Activated T-cell treated with anti-CD3 and anti-CD28 coated beads, Interleukin-2, amount 50 U/mL, for 4 hours (primary cell): ENCODE data around the gene TNNI3K. TPM values are rescaled to one million over a fixed set of nuclear protein-coding genes. Genes with fewer than 3 reads are reported as not detected.

Experiments used
- ATAC-seq, 2 donors: fragments of 200-7000 bp; cut with Tn5 transposase; one replicate each; pipeline ENCODE4 v1.10.0; 2021
- DNase-seq: peaks from one replicate; pipeline ENCODE4 v3.0.0-alpha.2; 2020
- H3K27me3 Mint-ChIP-seq: one replicate; pipeline ENCODE4 v1.8.0; 2021; ENCODE audit warnings: low read depth, mixed read lengths
- H3K36me3 Mint-ChIP-seq: one replicate; pipeline ENCODE4 v1.8.0; 2022; ENCODE audit warnings: mixed read lengths; ENCODE audit not compliant: insufficient read depth
- H3K4me1 Mint-ChIP-seq: one replicate; pipeline ENCODE4 v1.8.0; 2021; ENCODE audit warnings: low read depth, mixed read lengths
- H3K4me3 Mint-ChIP-seq: one replicate; pipeline ENCODE4 v1.8.0; 2021; ENCODE audit warnings: mild to moderate bottlenecking, moderate library complexity, mixed read lengths
- H3K9me3 Mint-ChIP-seq: one replicate; pipeline ENCODE4 v1.8.0; 2021; ENCODE audit warnings: mixed read lengths
- total RNA-seq, 3 donors: library from RNA; stranded (reverse); gene quantifications; one replicate each; pipeline ENCODE4 v1.2.1, GENCODE V29; 2021

The TNNI3K gene
- total RNA-seq, 3 donors from 2014 or later, result not detected

DNA sequence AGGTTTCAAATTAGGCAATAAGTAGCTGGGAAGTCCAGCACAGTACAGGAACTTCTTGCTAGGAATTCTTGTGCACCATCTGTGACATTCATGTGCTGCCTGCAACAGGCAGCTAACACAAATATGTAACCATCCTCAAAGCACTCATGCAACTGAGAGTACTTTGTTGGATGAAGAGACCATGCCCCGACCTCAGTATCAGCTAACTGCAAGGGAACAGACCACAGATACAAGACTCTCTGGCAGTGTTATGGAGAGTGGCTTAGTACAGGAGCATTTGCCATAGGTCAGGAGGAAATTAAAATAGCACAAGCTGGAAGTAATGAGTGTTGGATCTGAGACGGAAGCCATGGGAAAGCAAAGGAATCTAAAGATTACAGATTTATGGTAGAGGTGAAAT lies 153.7 kb downstream of the TNNI3K start:
- no peak for DNase-seq
- H3K4me3 Mint-ChIP-seq, result no peak overlapping the region

DNA sequence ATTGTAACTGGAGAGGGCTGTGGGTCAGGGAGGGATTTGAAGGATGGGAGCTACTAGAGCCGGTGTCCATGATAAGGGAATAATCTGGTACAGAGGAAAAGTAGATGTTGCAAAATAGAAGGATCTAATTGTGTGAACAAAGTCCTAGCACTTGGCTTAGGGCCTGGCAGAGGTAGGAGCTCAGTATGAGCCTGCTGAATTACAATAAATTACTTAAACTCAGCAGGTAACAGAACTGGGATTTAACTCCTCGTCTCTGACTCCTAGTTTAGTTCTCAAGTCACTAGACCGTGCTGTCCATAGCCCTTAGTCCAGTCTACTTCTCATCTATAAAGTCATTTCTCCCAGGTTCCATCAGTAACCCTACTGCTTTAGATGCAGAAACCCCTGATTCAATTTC lies 157.0 kb downstream of the TNNI3K start:
- H3K4me1 Mint-ChIP-seq, result no peaks in the 10 kb centered on the region
- DNase-seq, result no peak
- ATAC-seq, result no peak
- H3K27me3 Mint-ChIP-seq, result peaks cover 2% of the 10 kb centered on the region
- no peaks in the 10 kb centered on the region for H3K9me3 Mint-ChIP-seq
- H3K4me3 Mint-ChIP-seq, result no peak overlapping the region
- H3K36me3 Mint-ChIP-seq, result no peaks in the 10 kb centered on the region

More for the DNA sequence above, 153.7 kb downstream of the TNNI3K start:
- Mint-ChIP-seq H3K9me3 (no peaks in the 10 kb centered on the region), H3K36me3 (no peaks in the 10 kb centered on the region), H3K4me1 (no peaks in the 10 kb centered on the region), H3K27me3 (peaks cover 2% of the 10 kb centered on the region)
- no peak for ATAC-seq

DNA sequence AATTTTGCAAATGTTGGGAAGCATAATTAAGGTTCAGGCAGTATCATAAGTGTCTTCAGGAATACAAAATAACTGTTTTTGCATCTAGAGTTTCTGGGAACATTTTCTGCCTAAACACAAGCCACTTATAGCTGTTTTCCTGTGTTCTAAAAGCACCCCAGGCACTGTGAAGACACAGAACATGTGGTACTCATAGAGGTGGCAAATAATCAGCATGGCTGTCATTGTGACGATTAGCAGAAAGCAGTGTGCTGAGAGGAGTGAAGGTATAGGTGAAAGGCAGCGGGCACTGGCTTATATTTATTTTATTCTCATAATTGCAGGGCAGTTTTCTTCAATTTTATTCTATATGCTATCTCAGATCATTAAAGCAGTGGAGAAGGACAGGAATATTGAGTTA lies 157.7 kb downstream of the TNNI3K start:
- Mint-ChIP-seq H3K27me3 (peaks cover 2% of the 10 kb centered on the region), H3K4me3 (no peak overlapping the region), H3K4me1 (no peaks in the 10 kb centered on the region), H3K36me3 (no peaks in the 10 kb centered on the region), H3K9me3 (no peaks in the 10 kb centered on the region)
- no peak for ATAC-seq
- no peak for DNase-seq

DNA sequence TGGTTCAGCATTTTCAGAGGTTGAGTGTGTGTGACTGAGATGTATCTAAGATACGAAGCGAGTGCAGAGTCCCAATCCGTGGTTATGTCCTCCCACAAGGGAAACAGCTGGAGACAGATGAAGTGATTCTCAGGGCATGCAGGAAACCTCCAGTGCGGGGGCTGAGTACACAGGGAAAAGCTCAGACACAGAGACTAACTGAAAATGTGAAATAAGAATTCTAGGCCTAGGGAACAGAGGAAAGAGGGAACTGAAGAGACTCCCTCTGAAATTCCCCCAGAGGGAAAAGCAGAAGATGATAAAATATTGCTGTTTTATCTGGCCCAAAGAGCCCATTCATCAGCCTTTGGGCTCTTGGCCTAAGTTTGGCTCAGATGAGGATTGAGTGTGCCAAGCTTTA lies 160.4 kb downstream of the TNNI3K start:
- Mint-ChIP-seq H3K27me3 (peaks cover 2% of the 10 kb centered on the region), H3K36me3 (no peaks in the 10 kb centered on the region), H3K4me1 (no peaks in the 10 kb centered on the region), H3K4me3 (no peak overlapping the region), H3K9me3 (no peaks in the 10 kb centered on the region)
- DNase-seq (no peak), ATAC-seq (no peak)

DNA sequence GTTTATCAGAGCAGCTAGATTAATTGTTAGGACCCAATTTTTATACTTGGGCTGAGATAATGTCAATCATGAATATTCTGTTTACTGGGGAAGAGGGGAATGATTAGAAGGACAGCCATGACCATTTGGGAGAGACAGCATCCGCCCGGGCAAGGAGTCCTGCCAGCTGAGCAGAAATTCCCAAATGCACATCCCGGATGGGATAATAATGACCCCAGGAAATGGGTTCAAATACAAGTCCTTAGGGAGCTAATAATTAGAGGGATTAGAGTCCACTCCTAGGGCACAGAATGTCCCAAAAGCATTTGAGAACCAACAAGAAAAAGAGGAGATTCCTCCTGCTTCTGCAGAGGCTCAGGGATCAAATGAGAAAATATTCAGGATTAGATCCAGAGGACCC lies 161.3 kb downstream of the TNNI3K start:
- Mint-ChIP-seq H3K4me1 (no peaks in the 10 kb centered on the region), H3K36me3 (no peaks in the 10 kb centered on the region), H3K9me3 (no peaks in the 10 kb centered on the region), H3K4me3 (no peak overlapping the region), H3K27me3 (peaks cover 2% of the 10 kb centered on the region)
- no peak for ATAC-seq
- DNase-seq, result no peak

DNA sequence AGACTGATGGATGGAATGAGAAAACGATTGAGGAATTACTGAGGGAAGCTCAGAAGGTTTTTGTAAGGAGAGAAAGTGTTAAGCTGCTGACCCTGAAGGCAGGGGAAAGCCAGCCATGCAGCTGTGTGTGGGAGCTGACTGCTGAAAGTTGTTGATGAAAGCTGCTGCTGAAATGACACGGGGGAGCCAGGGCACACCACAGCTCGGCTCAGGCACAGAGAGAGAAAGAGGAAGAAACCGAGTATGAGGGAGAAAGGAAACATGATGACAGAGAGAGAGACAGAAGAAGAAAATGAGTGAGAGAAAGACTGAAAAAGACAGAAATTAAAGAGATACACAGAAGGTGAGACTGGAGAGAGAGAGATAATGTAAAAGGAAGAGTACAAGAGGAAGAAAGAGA lies 161.7 kb downstream of the TNNI3K start:
- H3K4me1 Mint-ChIP-seq, result no peaks in the 10 kb centered on the region
- H3K4me3 Mint-ChIP-seq, result no peak overlapping the region

GRCh38 chr1:74399249-74399648 lies 164.1 kb downstream of the TNNI3K start:
- DNase-seq (no peak), ATAC-seq (no peak)
- Mint-ChIP-seq H3K9me3 (no peaks in the 10 kb centered on the region), H3K27me3 (no peaks in the 10 kb centered on the region), H3K4me3 (no peak overlapping the region), H3K4me1 (no peaks in the 10 kb centered on the region), H3K36me3 (no peaks in the 10 kb centered on the region)

More for the DNA sequence above, 161.7 kb downstream of the TNNI3K start:
- no peaks in the 10 kb centered on the region for H3K9me3 Mint-ChIP-seq
- DNase-seq, result no peak
- H3K27me3 Mint-ChIP-seq, result no peaks in the 10 kb centered on the region
- H3K36me3 Mint-ChIP-seq, result no peaks in the 10 kb centered on the region
- no peak for ATAC-seq

DNA sequence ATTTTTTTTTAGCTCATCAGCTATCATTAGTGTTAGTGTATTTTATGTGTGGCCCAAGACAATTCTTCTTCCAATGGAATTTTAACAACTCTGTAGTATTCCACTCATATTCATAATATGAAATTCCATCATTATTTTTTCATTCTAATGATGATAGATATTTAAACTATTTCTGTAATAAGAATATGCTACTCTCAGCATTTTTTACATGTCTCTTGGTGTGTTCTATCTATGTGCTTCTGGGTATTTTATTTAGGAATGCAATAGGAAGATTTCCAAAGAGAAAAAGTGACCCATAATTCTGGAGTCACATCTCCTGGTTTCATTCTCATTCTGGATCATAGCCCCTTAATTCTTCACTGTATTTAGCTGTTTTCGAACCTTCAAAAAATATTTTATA lies 167.7 kb downstream of the TNNI3K start:
- no peaks in the 10 kb centered on the region for H3K9me3 Mint-ChIP-seq
- DNase-seq (no peak), ATAC-seq (no peak)
- no peaks in the 10 kb centered on the region for H3K4me1 Mint-ChIP-seq
- no peaks in the 10 kb centered on the region for H3K36me3 Mint-ChIP-seq
- H3K4me3 Mint-ChIP-seq, result no peak overlapping the region
- H3K27me3 Mint-ChIP-seq, result no peaks in the 10 kb centered on the region

DNA sequence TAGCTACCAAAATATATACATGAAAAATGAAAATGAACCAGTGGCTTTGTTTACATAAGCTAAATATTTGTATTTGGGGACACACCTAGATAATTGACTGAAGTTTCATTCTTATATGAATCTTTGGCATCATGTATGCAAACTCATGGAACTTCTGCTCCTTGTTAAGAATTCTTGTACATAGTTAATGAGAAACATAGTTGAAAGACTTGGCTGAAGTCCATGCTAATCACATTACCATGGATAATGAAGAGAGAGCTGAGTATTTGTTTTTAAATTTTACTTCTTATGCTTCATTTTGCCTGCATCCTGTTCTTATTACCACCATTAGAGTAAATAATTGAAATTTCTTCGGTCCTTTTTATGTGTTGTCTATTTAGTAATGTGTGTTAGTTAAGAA lies 168.4 kb downstream of the TNNI3K start:
- Mint-ChIP-seq H3K27me3 (no peaks in the 10 kb centered on the region), H3K9me3 (no peaks in the 10 kb centered on the region), H3K4me1 (no peaks in the 10 kb centered on the region), H3K4me3 (no peak overlapping the region), H3K36me3 (no peaks in the 10 kb centered on the region)
- ATAC-seq, result no peak
- DNase-seq, result no peak

DNA sequence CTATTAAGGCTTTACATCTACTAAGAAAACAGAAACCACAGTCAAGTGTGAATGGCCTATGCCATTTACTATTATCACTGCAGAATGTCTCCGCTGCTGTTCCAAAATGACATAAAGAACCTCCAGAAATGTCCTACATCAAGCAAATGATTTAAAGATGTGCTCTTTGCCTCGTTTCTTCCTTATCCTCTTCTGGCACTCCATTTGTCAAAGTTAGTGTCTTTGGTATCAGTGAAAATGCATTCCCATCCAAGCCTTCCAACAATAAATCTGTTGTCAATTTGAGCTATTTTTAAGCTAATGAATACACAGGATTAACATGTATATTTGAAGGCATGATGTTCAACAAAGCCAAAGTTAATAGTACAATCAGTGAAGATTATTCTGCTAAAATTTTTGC lies 171.6 kb downstream of the TNNI3K start:
- ATAC-seq, result no peak
- H3K9me3 Mint-ChIP-seq, result no peaks in the 10 kb centered on the region
- no peak overlapping the region for H3K4me3 Mint-ChIP-seq
- no peaks in the 10 kb centered on the region for H3K27me3 Mint-ChIP-seq
- no peaks in the 10 kb centered on the region for H3K4me1 Mint-ChIP-seq
- no peak for DNase-seq
- no peaks in the 10 kb centered on the region for H3K36me3 Mint-ChIP-seq

- no peaks in the 10 kb centered on the region for H3K27me3 Mint-ChIP-seq
- H3K9me3 Mint-ChIP-seq, result no peaks in the 10 kb centered on the region
- no peaks in the 10 kb centered on the region for H3K4me1 Mint-ChIP-seq
- ATAC-seq (no peak), DNase-seq (no peak)
- no peaks in the 10 kb centered on the region for H3K36me3 Mint-ChIP-seq
- H3K4me3 Mint-ChIP-seq, result no peak overlapping the region
Observed at GRCh38 chr1:74407902-74408301, 172.7 kb downstream of the TNNI3K start.

DNA sequence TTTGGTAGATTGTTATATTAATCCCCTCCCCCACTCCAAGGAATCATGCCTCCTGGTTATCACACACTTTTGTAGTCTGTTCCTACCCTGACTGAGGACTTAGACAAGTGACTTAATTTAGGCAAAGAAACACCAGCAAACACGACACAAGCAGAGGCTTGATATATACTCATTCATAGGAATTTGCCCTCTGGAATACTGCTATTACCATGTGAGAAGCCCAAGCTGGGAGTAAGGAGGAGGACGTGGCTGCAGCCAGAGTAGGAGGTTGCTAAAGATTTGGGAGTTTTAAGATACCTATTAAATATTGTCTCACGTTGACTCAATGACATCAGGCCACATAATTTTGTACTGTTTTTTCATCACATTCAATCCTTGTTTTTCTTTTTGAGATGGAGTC lies 177.1 kb downstream of the TNNI3K start:
- ATAC-seq (no peak), DNase-seq (no peak)
- no peaks in the 10 kb centered on the region for H3K27me3 Mint-ChIP-seq
- no peak overlapping the region for H3K4me3 Mint-ChIP-seq
- no peaks in the 10 kb centered on the region for H3K9me3 Mint-ChIP-seq
- H3K4me1 Mint-ChIP-seq, result no peaks in the 10 kb centered on the region
- no peaks in the 10 kb centered on the region for H3K36me3 Mint-ChIP-seq

DNA sequence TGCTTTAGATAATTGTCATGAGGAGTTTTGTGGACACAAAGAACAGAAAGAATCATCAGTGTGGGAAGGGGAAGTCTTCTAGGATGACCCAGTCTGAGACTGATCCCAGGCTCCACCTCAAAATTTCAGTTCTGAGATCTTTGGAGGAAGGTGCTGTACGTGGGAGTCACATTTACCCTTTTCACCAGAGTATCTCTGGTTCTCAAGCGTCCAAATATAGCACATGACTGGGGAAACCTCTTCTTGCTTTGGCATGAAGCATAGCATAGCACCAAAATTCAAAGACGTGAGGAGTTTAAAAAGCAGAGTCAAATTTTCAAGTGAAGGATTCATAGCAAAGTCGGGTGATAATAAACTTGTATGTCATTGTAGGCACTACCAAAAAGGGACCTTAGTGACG lies 180.7 kb downstream of the TNNI3K start:
- DNase-seq (no peak), ATAC-seq (no peak)
- Mint-ChIP-seq H3K4me3 (no peak overlapping the region), H3K27me3 (no peaks in the 10 kb centered on the region), H3K36me3 (no peaks in the 10 kb centered on the region), H3K4me1 (no peaks in the 10 kb centered on the region), H3K9me3 (no peaks in the 10 kb centered on the region)

DNA sequence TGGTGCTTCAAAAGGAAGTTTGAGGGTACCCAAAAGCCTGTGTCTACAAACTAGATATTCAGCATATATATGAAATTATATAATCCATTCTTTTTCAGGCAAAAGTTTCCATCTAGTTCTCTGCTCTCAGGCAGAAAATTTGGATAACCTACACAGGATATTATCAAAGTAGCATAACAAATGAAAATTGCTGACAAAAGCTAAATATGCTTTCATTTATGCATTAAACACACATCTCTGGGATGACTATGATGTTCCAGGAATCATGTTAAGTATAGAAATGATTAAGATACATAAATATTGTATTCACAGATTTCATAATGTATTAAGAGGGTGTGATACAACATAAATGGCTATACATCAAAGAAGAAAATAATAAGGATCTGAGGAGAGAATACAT lies 184.4 kb downstream of the TNNI3K start:
- H3K4me3 Mint-ChIP-seq, result no peak overlapping the region
- no peaks in the 10 kb centered on the region for H3K27me3 Mint-ChIP-seq
- H3K4me1 Mint-ChIP-seq, result no peaks in the 10 kb centered on the region
- DNase-seq (no peak), ATAC-seq (no peak)
- no peaks in the 10 kb centered on the region for H3K9me3 Mint-ChIP-seq
- H3K36me3 Mint-ChIP-seq, result no peaks in the 10 kb centered on the region

GRCh38 chr1:74420467-74420866 lies 185.3 kb downstream of the TNNI3K start:
- H3K36me3 Mint-ChIP-seq, result no peaks in the 10 kb centered on the region
- no peaks in the 10 kb centered on the region for H3K9me3 Mint-ChIP-seq
- DNase-seq, result no peak
- no peaks in the 10 kb centered on the region for H3K4me1 Mint-ChIP-seq
- H3K27me3 Mint-ChIP-seq, result no peaks in the 10 kb centered on the region
- no peak for ATAC-seq
- no peak overlapping the region for H3K4me3 Mint-ChIP-seq
